A549 treated with AZD9567 at 1 μM for 4 hours (cell line): ENCODE data around the gene TMEM129. TPM values are rescaled to one million over a fixed set of nuclear protein-coding genes. Genes with fewer than 3 reads are reported as not detected.

Experiments used
- total RNA-seq: library from RNA; stranded (reverse); fragments of 200-300 nt; extraction: Qiagen RNA extraction; gene quantifications from 5 replicates; pipeline ENCODE4 v1.2.3, GENCODE V29; 2022; ENCODE audit not compliant: insufficient read depth

The TMEM129 gene, protein sequence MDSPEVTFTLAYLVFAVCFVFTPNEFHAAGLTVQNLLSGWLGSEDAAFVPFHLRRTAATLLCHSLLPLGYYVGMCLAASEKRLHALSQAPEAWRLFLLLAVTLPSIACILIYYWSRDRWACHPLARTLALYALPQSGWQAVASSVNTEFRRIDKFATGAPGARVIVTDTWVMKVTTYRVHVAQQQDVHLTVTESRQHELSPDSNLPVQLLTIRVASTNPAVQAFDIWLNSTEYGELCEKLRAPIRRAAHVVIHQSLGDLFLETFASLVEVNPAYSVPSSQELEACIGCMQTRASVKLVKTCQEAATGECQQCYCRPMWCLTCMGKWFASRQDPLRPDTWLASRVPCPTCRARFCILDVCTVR
- total RNA-seq: 24.5 to 29.1 TPM (median 28.2 TPM) in 5 replicates

DNA sequence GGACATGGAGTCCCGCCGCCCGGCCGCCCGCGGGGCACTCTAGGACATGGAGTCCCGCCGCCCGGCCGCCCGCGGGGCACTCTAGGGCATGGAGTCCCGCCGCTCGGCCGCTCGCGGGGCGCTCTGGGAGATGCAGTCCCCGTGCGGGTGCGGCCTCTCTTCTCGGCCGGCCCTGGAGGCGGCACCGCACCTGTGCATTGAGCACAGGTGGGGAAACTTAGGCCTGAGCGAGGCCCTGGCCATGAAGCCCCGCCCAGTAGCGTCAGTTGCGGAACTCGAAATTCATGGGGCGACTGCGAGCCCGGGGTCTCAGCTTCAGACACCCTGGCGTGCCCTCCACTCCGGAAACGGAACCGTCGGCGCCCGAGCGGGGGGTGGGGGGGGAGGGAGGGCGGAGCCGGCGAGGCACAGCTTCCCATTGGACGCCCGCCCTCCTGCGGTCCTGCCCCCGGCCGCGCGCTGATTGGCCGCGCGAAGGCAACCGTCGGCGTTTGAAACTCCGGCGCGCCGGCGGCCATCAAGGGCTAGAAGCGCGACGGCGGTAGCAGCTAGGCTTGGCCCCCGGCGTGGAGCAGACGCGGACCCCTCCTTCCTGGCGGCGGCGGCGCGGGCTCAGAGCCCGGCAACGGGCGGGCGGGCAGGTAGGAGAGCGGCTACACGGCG lies at the start of gene TMEM129, which contains the start of gene TACC3:
Gene TMEM129 (minus strand): TSS at position 321 of the 663 bp plus-strand sequence. CDS start 486 bp downstream, outside the sequence.
Gene TACC3 (plus strand): TSS at position 519 of the 663 bp plus-strand sequence. CDS start 1,901 bp downstream, outside the sequence.

DNA sequence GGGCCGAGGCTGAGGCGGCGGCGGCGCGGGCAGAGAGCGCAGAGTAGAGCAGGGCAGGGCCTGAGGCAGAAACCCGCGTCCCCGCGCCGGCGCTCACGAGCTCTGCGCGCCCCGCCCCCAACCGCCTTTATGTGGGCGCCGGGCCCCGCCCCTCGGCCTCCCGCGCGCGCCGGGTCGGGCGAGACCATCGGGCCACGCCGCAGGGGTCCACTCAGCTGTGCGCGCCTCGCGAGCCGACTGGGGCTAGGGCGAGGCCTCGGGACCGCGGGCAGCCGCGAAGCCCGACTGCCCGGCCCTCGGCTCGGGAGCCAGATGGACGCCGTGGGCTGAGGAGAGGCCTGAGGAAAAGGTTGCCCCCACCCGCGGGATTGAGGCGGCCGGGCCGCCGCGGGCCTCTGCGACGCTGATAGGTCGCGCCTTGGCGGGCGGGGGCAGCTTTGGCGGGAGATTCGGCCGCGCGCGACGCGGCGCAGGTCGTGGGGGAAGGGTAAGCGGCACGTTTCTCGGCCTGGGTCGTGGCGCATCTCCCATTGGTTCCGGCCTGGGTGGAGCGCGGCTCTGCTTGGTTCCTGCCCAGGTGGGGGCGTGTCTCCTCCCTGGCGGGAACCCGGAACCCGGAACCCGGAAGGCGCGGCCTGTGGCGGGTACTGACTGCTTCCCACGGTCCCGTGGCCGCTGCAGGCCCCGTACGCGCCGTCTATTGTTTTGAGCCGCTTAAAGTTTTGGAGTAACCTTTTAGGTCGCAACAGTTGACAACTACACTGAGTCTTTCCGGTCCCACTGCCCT lies 8.7 kb downstream of the TMEM129 start, which contains the start of gene SLBP:
Gene SLBP (minus strand): TSS at position 104 of the 787 bp plus-strand sequence. CDS start 131 bp downstream, outside the sequence.

DNA sequence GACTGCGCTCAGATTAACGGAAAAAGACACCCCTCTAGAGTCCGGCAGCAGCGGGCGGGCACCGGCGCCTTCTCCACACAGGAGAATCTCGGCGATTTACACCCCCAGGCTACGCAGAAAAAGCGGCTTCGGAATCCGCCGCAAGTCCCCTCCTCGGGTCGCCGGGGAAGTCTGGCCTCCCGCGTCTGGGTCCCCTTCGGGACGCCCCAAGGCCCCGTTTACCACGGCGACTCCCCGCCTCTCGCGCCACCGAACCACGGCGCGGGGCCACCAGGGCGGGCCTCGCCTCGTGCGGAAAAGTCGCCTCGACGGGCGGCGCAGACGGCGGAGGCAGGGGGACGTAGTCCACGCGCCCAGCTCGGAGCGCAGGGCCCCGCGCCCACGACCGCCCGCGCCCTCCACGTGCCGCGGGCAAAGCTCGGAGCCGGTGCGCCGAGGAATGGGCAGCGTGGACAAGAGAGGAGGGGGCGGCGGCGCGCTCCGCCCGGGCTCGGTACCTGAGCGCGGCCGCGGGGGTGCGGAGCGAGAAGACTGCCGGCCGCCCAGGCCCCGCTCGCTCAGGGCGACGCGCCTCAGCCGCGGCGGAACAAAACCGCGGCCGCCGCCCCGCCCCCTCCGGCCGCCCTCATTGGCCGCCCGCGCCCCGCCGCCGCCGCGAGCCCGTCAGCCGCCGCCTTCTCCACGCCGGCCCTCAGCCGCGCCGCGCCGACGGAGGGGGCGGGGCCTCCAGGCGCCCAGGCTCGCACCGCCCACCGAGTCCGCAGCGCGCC lies 37.2 kb downstream of the TMEM129 start, which contains the start of gene FAM53A:
Gene FAM53A (minus strand): TSS at position 578 of the 770 bp plus-strand sequence. CDS start 15,572 bp downstream, outside the sequence.

Other genes starting within 250 kb of the TMEM129 start
- gene FAM53A, start 37.0 kb downstream of the TMEM129 start, total RNA-seq: 0.60 to 1.1 TPM (median 0.81 TPM) in 4 of 5 replicates, not detected in the other
- 77.0 to 122 TPM (median 85.9 TPM) in 5 replicates for gene SLBP, start 9.0 kb downstream of the TMEM129 start, total RNA-seq
- 79.1 to 91.0 TPM (median 86.7 TPM) in 5 replicates for gene TACC3, start 198 bp upstream of the TMEM129 start, total RNA-seq
- 1.9 to 3.6 TPM (median 3.3 TPM) in 5 replicates for gene FGFR3, start 72.0 kb upstream of the TMEM129 start, total RNA-seq
- 21.3 to 31.8 TPM (median 31.0 TPM) in 5 replicates for gene LETM1, start 134.8 kb upstream of the TMEM129 start, total RNA-seq
- 35.1 to 44.9 TPM (median 43.7 TPM) in 5 replicates for gene NSD2, start 150.1 kb upstream of the TMEM129 start, total RNA-seq